Cardiac muscle cell (in vitro differentiated cells and primary cell): ENCODE results near the gene AP1M2. TPM values are rescaled to one million over a fixed set of nuclear protein-coding genes. Genes with fewer than 3 reads are reported as not detected.

Experiments used
- DNase-seq, 2 donors: peaks; one replicate each; pipeline versions ENCODE4 v3.0.0 to v3.0.0-alpha.2; 2010 to 2017; ENCODE audit warnings: low read depth in 1 of 2, low spot score in 1 of 2
- H3K27ac ChIP-seq: fragments of 200-600 bp; sonication (generic); 2 replicates; pipeline ENCODE4 v1.5.1; 2016
- H3K27me3 ChIP-seq: fragments of 200-600 bp; sonication (generic); 2 replicates; pipeline ENCODE4 v1.6.0; 2016; ENCODE audit warnings: control low read depth
- H3K36me3 ChIP-seq: fragments of 200-600 bp; sonication (generic); 2 replicates; pipeline ENCODE4 v1.5.1; 2016; ENCODE audit warnings: control low read depth
- H3K4me1 ChIP-seq: fragments of 200-600 bp; sonication (generic); 2 replicates; pipeline ENCODE4 v1.8.1; 2017; ENCODE audit warnings: low read depth, mild to moderate bottlenecking, mixed run types
- H3K4me3 ChIP-seq: fragments of 200-600 bp; sonication (generic); 2 replicates; pipeline ENCODE4 v1.5.1; 2016; ENCODE audit warnings: mild to moderate bottlenecking
- H3K9me3 ChIP-seq: fragments of 200-600 bp; sonication (generic); 2 replicates; pipeline ENCODE4 v1.5.1; 2017; ENCODE audit warnings: low read depth, mild to moderate bottlenecking, control low read depth
- CTCF ChIP-seq: IDR thresholded peaks from 2 replicates; pipeline ENCODE4 v1.5.1; 2012; ENCODE audit warnings: low read depth, mild to moderate bottlenecking, low read length
- polyA plus RNA-seq: library from polyadenylated mRNA; unstranded; fragments of >200 nt; fragmentation: Nextera tagmentation; extraction: Ambion mirVana; gene quantifications from 2 replicates; pipeline ENCODE4 v1.2.1, GENCODE V29; 2016
- total RNA-seq: library from RNA; depleted of rRNA; stranded (reverse); fragments of >200 nt; gene quantifications from 2 replicates; pipeline ENCODE4 v1.2.3, GENCODE V29; 2016

The AP1M2 gene
- 0.12 TPM in 1 of 2 replicates, not detected in the other for total RNA-seq
- polyA plus RNA-seq: 0.28 TPM in 1 of 2 replicates, not detected in the other

- peak within 1 kb of the TSS; percentile 2 for H3K4me3 ChIP-seq
- H3K9me3 ChIP-seq: no peaks in the 10 kb centered on the region
These were observed at the start of gene AP1M2 for GRCh38 chr19:10587022-10587838. AP1M2 (minus strand) TSS chr19:10587312; CDS start chr19:10587231, 81 bp downstream.

GRCh38 chr19:10636304-10636972, 49.3 kb upstream of the AP1M2 start:
- TF ChIP-seq CTCF: no peak
- Histone ChIP-seq H3K27me3 (no peaks in the 10 kb centered on the region), H3K4me1 (no peaks in the 10 kb centered on the region), H3K9me3 (no peaks in the 10 kb centered on the region), H3K36me3 (peaks cover 49% of the 10 kb centered on the region), H3K4me3 (no peak overlapping the region), H3K27ac (no peak overlapping the region)
- no peak for DNase-seq

More at GRCh38 chr19:10587022-10587838, at the start of gene AP1M2:
- no peak for TF ChIP-seq CTCF
- no peak for DNase-seq
- Histone ChIP-seq H3K27ac (no peak within 1 kb of the TSS), H3K36me3 (no peaks in the 10 kb centered on the region), H3K27me3 (peaks cover 25% of the 10 kb centered on the region), H3K4me1 (no peaks in the 10 kb centered on the region)

- H3K36me3 ChIP-seq: peaks cover 47% of the 10 kb centered on the region
These were observed 47.9 kb upstream of the AP1M2 start for GRCh38 chr19:10634963-10635362.

DNA sequence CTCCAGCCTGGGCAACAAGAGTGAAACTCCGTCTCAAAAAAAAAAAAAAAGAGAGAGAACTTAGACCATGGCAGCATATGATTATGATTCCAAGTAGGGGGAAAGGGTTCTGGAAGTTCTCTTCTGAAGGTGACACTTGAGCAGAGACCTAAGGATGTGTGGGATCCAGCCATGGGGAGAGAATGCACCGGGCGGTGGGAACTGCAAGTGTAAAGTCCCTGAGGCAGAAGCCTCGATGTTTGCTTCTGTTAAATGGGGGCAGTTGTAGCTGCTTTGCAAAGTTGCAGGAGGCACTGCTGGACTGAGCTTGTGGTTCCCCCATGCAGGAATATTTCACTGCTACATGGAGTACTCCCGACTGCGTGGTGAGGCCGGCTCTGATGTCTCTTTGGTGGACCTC, 47.3 kb upstream of the AP1M2 start:
- H3K4me3 ChIP-seq: no peak overlapping the region
- no peaks in the 10 kb centered on the region for H3K27me3 ChIP-seq
- no peaks in the 10 kb centered on the region for H3K9me3 ChIP-seq
- H3K4me1 ChIP-seq: no peaks in the 10 kb centered on the region
- no peak for TF ChIP-seq CTCF
- no peak overlapping the region for H3K27ac ChIP-seq
- no peak for DNase-seq
- H3K36me3 ChIP-seq: peaks cover 47% of the 10 kb centered on the region

More at GRCh38 chr19:10634963-10635362, 47.9 kb upstream of the AP1M2 start:
- no peak overlapping the region for H3K4me3 ChIP-seq
- no peaks in the 10 kb centered on the region for H3K9me3 ChIP-seq
- H3K27me3 ChIP-seq: no peaks in the 10 kb centered on the region
- H3K27ac ChIP-seq: no peak overlapping the region
- no peak for DNase-seq
- H3K4me1 ChIP-seq: no peaks in the 10 kb centered on the region
- TF ChIP-seq CTCF: no peak

- no peak overlapping the region for H3K27ac ChIP-seq
- no peaks in the 10 kb centered on the region for H3K27me3 ChIP-seq
- H3K4me3 ChIP-seq: no peak overlapping the region
- H3K9me3 ChIP-seq: no peaks in the 10 kb centered on the region
- no peak for DNase-seq
- H3K4me1 ChIP-seq: no peaks in the 10 kb centered on the region
- TF ChIP-seq CTCF: no peak
- peaks cover 37% of the 10 kb centered on the region for H3K36me3 ChIP-seq
These were observed 44.8 kb upstream of the AP1M2 start for GRCh38 chr19:10631874-10632273.
